Keratinocyte (primary cell): Measurements from ENCODE around the gene PTPRD.

ENCODE experiments used
- EZH2 ChIP-seq: IDR thresholded peaks from one replicate; pipeline ENCODE4 v1.6.1; 2012; ENCODE audit warnings: inconsistent platforms, mild to moderate bottlenecking, low read length, moderate library complexity
- TF ChIP-seq, protein P1 (sequence below), 3 experiments: IDR thresholded peaks in 1 of 3; conservative IDR thresholded peaks in 1 of 3; optimal IDR thresholded peaks in 1 of 3; 2 replicates in 2 of 3; 3 replicates in 1 of 3; pipeline versions ENCODE3 to v1.5.1; 2011; ENCODE audit warnings: low read length in 3 of 3, mild to moderate bottlenecking in 3 of 3, moderate library complexity in 2 of 3, control low read depth in 1 of 3, inconsistent platforms in 1 of 3; ENCODE audit not compliant: insufficient read depth in 2 of 3; ENCODE audit errors: extremely low read depth in 1 of 3

DNA sequence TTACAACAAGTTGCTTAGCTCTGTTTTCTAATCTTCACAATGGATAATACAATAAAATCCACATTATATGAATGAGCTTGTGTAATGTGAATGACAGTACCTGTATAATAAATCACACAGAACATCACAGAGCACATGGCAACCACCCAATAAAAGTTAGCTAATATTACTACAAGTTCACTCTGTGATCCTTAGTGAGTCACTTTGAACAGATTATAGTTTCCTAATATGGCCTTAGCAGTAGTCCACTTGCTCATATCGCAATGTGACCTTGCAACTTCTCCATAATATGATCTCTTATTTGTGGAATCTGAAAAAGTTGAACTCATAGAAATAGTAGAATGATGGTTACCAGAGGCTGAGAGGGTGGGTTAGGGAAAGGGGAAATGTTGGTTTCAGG is 361.3 kb downstream of the PTPRD start:
- no peak for TF ChIP-seq EZH2
- TF ChIP-seq, protein P1, sequence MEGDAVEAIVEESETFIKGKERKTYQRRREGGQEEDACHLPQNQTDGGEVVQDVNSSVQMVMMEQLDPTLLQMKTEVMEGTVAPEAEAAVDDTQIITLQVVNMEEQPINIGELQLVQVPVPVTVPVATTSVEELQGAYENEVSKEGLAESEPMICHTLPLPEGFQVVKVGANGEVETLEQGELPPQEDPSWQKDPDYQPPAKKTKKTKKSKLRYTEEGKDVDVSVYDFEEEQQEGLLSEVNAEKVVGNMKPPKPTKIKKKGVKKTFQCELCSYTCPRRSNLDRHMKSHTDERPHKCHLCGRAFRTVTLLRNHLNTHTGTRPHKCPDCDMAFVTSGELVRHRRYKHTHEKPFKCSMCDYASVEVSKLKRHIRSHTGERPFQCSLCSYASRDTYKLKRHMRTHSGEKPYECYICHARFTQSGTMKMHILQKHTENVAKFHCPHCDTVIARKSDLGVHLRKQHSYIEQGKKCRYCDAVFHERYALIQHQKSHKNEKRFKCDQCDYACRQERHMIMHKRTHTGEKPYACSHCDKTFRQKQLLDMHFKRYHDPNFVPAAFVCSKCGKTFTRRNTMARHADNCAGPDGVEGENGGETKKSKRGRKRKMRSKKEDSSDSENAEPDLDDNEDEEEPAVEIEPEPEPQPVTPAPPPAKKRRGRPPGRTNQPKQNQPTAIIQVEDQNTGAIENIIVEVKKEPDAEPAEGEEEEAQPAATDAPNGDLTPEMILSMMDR (optimal IDR thresholded peaks at IDR 0.05 in 1 of 3, IDR thresholded peaks at IDR 0.05 in 1 of 3, conservative IDR thresholded peaks at IDR 0.05 in 1 of 3; ENCODE audit: extremely low read depth in 1 of 3, insufficient read depth in 2 of 3, low read length in 3 of 3), result no peak
